ENCODE measurements around the gene NLGN1.
A peak's percentile ranks its signal among the peaks of the same experiment; 100 is the strongest.
"Not testable (repeated sequence)": the region's sequence is repeated elsewhere in the genome, so short reads cannot be mapped to it uniquely, and the experiment has no call there.

Gene NLGN1

GRCh38 chr3:173510565-173510964 is 113.0 kb downstream of the NLGN1 start:
- TF ChIP-seq CTCF (IDR thresholded peaks at IDR 0.05; ENCODE audit: control insufficient read depth, extremely low read depth, insufficient read depth): no peak
- DNase-seq (ENCODE audit: low read depth): no peak

GRCh38 chr3:173513123-173513522 is 115.6 kb downstream of the NLGN1 start:
- no peak for DNase-seq (ENCODE audit: low read depth)
- TF ChIP-seq CTCF (IDR thresholded peaks at IDR 0.05; ENCODE audit: control insufficient read depth, extremely low read depth, insufficient read depth): no peak
- no peak overlapping the region for H3K4me3 ChIP-seq (ENCODE audit: low read depth, low read length)

More at GRCh38 chr3:173510565-173510964, 113.0 kb downstream of the NLGN1 start:
- H3K4me3 ChIP-seq (ENCODE audit: low read depth, low read length): no peak overlapping the region

- no peak overlapping the region for H3K4me3 ChIP-seq (ENCODE audit: low read depth, low read length)
- TF ChIP-seq CTCF (IDR thresholded peaks at IDR 0.05; ENCODE audit: control insufficient read depth, extremely low read depth, insufficient read depth): peak; percentile 94
- peak; percentile 54 for DNase-seq (ENCODE audit: low read depth)
These were observed 131.6 kb downstream of the NLGN1 start for GRCh38 chr3:173529062-173529711.

GRCh38 chr3:173531602-173532001 is 134.1 kb downstream of the NLGN1 start:
- no peak for TF ChIP-seq CTCF (IDR thresholded peaks at IDR 0.05; ENCODE audit: control insufficient read depth, extremely low read depth, insufficient read depth)
- DNase-seq (ENCODE audit: low read depth): no peak
- no peak overlapping the region for H3K4me3 ChIP-seq (ENCODE audit: low read depth, low read length)

- no peak overlapping the region for H3K4me3 ChIP-seq (ENCODE audit: low read depth, low read length)
- no peak for DNase-seq (ENCODE audit: low read depth)
- TF ChIP-seq CTCF (IDR thresholded peaks at IDR 0.05; ENCODE audit: control insufficient read depth, extremely low read depth, insufficient read depth): no peak
These were observed 140.9 kb downstream of the NLGN1 start for GRCh38 chr3:173538410-173538809.

GRCh38 chr3:173545590-173545989 is 148.0 kb downstream of the NLGN1 start:
- H3K4me3 ChIP-seq (ENCODE audit: low read depth, low read length); DNase-seq (ENCODE audit: low read depth): not testable (repeated sequence)

GRCh38 chr3:173547070-173547469 is 149.5 kb downstream of the NLGN1 start:
- H3K4me3 ChIP-seq (ENCODE audit: low read depth, low read length): no peak overlapping the region
- TF ChIP-seq CTCF (IDR thresholded peaks at IDR 0.05; ENCODE audit: control insufficient read depth, extremely low read depth, insufficient read depth): no peak
- DNase-seq (ENCODE audit: low read depth): no peak
